Lower lobe of right lung (tissue), 2 donors: Measurements from ENCODE around the gene PKDCC. TPM values are rescaled to one million over a fixed set of nuclear protein-coding genes. Genes with fewer than 3 reads are reported as not detected.
A peak's percentile ranks its signal among the peaks of the same experiment; 100 is the strongest.

Experiments
- ATAC-seq, 2 donors: fragments of 200-7000 bp; cut with Tn5 transposase; one replicate each; pipeline ENCODE4 v1.9.1; 2020 to 2022; ENCODE audit warnings: mild to moderate bottlenecking in 2 of 2, moderate library complexity in 2 of 2
- DNase-seq: peaks from one replicate; pipeline ENCODE4 v3.0.0-alpha.2; 2020
- H3K27ac ChIP-seq: fragments of 200-600 bp; one replicate; pipeline ENCODE4 v1.8.0; 2022
- H3K27me3 ChIP-seq: fragments of 200-600 bp; one replicate; pipeline ENCODE4 v1.8.0; 2022; ENCODE audit warnings: low read depth
- H3K36me3 ChIP-seq: fragments of 200-600 bp; one replicate; pipeline ENCODE4 v1.8.0; 2022; ENCODE audit warnings: mild to moderate bottlenecking
- H3K4me1 ChIP-seq: fragments of 200-600 bp; one replicate; pipeline ENCODE4 v1.8.0; 2022
- H3K4me3 ChIP-seq: fragments of 200-600 bp; one replicate; pipeline ENCODE4 v1.8.0; 2022; ENCODE audit warnings: mild to moderate bottlenecking
- H3K9me3 ChIP-seq: fragments of 200-600 bp; one replicate; pipeline ENCODE4 v1.8.0; 2022
- CTCF ChIP-seq: fragments of 200-600 bp; IDR thresholded peaks from one replicate; pipeline ENCODE4 v1.8.0; 2022; ENCODE audit warnings: antibody characterized with exemption, mild to moderate bottlenecking
- intact Hi-C: fragments of 100-400 bp; cut with DNase I; formaldehyde crosslinking; loops from one replicate; pipeline ENCODE4 v1.11.0; 2022
- total RNA-seq: library from RNA; stranded (reverse); fragmentation: NEBNext Ultra II Directional; extraction: Animal tissue kit (Norgen Biotek cat#: 25700); gene quantifications from one replicate; pipeline ENCODE4 v1.2.1, GENCODE V29; 2021
- donor health status: DM: no; HTN: yes; CAD: no; lungs with severe emphysema.

The PKDCC gene
- total RNA-seq, 1 donor from 2014 or later: 65.8 TPM

- DNase-seq (no peak), ATAC-seq (no peak)
- Histone ChIP-seq H3K27ac (no peak overlapping the region), H3K27me3 (peaks cover 10% of the 10 kb centered on the region), H3K9me3 (no peaks in the 10 kb centered on the region), H3K36me3 (no peaks in the 10 kb centered on the region), H3K4me1 (peaks cover 13% of the 10 kb centered on the region), H3K4me3 (no peak overlapping the region)
- intact Hi-C loops: no loop called here
- no peak for TF ChIP-seq CTCF
Measured at GRCh38 chr2:42044939-42045338, 2.9 kb upstream of the PKDCC start.

GRCh38 chr2:42045352-42045751, 2.5 kb upstream of the PKDCC start:
- H3K4me1 ChIP-seq: peaks cover 13% of the 10 kb centered on the region
- ATAC-seq (no peak), DNase-seq (no peak)
- peaks cover 10% of the 10 kb centered on the region for H3K27me3 ChIP-seq
- intact Hi-C loops: no loop called here
- no peak for TF ChIP-seq CTCF
- H3K4me3 ChIP-seq: no peak overlapping the region
- H3K36me3 ChIP-seq: no peaks in the 10 kb centered on the region
- no peaks in the 10 kb centered on the region for H3K9me3 ChIP-seq
- no peak overlapping the region for H3K27ac ChIP-seq

GRCh38 chr2:42045848-42046748, 1.7 kb upstream of the PKDCC start:
- no peak for DNase-seq
- intact Hi-C loops: no loop called here
- Histone ChIP-seq H3K4me3 (no peak overlapping the region), H3K9me3 (no peaks in the 10 kb centered on the region), H3K4me1 (peaks cover 13% of the 10 kb centered on the region), H3K36me3 (no peaks in the 10 kb centered on the region), H3K27ac (peak overlapping the region; percentile 21), H3K27me3 (peaks cover 10% of the 10 kb centered on the region)
- no peak for TF ChIP-seq CTCF
- no peak for ATAC-seq

- TF ChIP-seq CTCF: no peak
- Histone ChIP-seq H3K27ac (peak overlapping the region; percentile 53), H3K4me3 (peak overlapping the region; percentile 71), H3K27me3 (peaks cover 10% of the 10 kb centered on the region), H3K4me1 (peaks cover 13% of the 10 kb centered on the region), H3K9me3 (no peaks in the 10 kb centered on the region), H3K36me3 (no peaks in the 10 kb centered on the region)
- intact Hi-C loops: no loop called here
- ATAC-seq (peak in 1 of 2 donors; percentile 38), DNase-seq (no peak)
Measured at GRCh38 chr2:42046819-42047487, 868 bp upstream of the PKDCC start.

- H3K9me3 ChIP-seq: no peaks in the 10 kb centered on the region
- intact Hi-C loops: no loop called here
- H3K27me3 ChIP-seq: peaks cover 10% of the 10 kb centered on the region
- peak overlapping the region; percentile 65 for H3K4me3 ChIP-seq
- ATAC-seq (peak; percentile 4 to 28), DNase-seq (no peak)
- no peak for TF ChIP-seq CTCF
- peak overlapping the region; percentile 77 for H3K27ac ChIP-seq
- H3K36me3 ChIP-seq: peaks cover 4% of the 10 kb centered on the region
- H3K4me1 ChIP-seq: peaks cover 21% of the 10 kb centered on the region
Measured at GRCh38 chr2:42048299-42049220, 739 bp downstream of the PKDCC start.
